Transverse colon (tissue), 4 donors: ENCODE data around the gene ASIC2.

Experiments
- POLR2A ChIP-seq: fragments of 450-650 bp; IDR thresholded peaks from one replicate; pipeline ENCODE4 v1.6.1; 2016; ENCODE audit warnings: antibody characterized with exemption, mild to moderate bottlenecking, moderate library complexity
- POLR2AphosphoS5 ChIP-seq, 3 donors: sonication (generic); formaldehyde crosslinking; IDR thresholded peaks; one replicate each; pipeline ENCODE4 v1.6.1; 2016; ENCODE audit warnings: antibody characterized with exemption in 3 of 3
- TF ChIP-seq, protein P1 (sequence below), 5 experiments: fragments of 200-600 bp in 3 of 5; fragments of 450-650 bp in 2 of 5; sonication (generic) in 3 of 5; IDR thresholded peaks; 1 replicate in 2 of 5; 2 replicates in 3 of 5; pipeline ENCODE4 v1.5.1; 2016 to 2017; ENCODE audit warnings: antibody characterized with exemption in 5 of 5, inconsistent platforms in 3 of 5, mild to moderate bottlenecking in 2 of 5, moderate library complexity in 1 of 5

DNA sequence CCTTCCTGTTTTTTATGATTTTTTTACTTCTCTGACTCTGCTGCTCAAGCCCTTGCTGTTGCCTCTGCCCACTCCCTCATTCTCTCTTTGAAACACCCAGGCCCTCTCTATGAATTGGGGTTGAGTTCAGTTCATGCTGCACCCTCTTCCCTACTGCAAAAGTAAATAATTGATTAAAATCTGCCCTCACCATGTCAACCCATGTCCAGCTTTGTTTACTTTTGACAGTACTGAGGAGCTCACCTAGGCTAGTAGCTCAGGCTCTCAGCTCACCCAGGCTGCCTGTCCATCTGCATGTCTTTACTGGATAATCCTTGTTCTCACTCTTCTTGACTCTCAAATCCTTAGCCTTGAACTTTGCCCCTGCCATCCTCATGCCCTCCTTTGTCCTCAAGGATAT, 206.2 kb downstream of the ASIC2 start:
- TF ChIP-seq, protein P1, sequence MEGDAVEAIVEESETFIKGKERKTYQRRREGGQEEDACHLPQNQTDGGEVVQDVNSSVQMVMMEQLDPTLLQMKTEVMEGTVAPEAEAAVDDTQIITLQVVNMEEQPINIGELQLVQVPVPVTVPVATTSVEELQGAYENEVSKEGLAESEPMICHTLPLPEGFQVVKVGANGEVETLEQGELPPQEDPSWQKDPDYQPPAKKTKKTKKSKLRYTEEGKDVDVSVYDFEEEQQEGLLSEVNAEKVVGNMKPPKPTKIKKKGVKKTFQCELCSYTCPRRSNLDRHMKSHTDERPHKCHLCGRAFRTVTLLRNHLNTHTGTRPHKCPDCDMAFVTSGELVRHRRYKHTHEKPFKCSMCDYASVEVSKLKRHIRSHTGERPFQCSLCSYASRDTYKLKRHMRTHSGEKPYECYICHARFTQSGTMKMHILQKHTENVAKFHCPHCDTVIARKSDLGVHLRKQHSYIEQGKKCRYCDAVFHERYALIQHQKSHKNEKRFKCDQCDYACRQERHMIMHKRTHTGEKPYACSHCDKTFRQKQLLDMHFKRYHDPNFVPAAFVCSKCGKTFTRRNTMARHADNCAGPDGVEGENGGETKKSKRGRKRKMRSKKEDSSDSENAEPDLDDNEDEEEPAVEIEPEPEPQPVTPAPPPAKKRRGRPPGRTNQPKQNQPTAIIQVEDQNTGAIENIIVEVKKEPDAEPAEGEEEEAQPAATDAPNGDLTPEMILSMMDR (IDR thresholded peaks at IDR 0.05) = no peak
- TF ChIP-seq POLR2AphosphoS5 (IDR thresholded peaks at IDR 0.05) (no peak), POLR2A (no peak)
